Osteocyte (in vitro differentiated cells): ENCODE results near the gene FAM83B. TPM values are rescaled to one million over a fixed set of nuclear protein-coding genes. Genes with fewer than 3 reads are reported as not detected.
"Not testable (repeated sequence)": the region's sequence is repeated elsewhere in the genome, so short reads cannot be mapped to it uniquely, and the experiment has no call there.

ENCODE experiments used
- DNase-seq: peaks from one replicate; pipeline ENCODE4 v3.0.0; 2021; ENCODE audit warnings: mixed read lengths; ENCODE audit not compliant: unreplicated experiment; ENCODE audit errors: extremely low spot score
- H3K27ac Mint-ChIP-seq: one replicate; pipeline ENCODE4 v1.8.0; 2021; ENCODE audit warnings: mild to moderate bottlenecking, mixed read lengths; ENCODE audit not compliant: unreplicated experiment
- H3K27me3 Mint-ChIP-seq: one replicate; pipeline ENCODE4 v1.8.0; 2021; ENCODE audit warnings: mixed read lengths; ENCODE audit not compliant: unreplicated experiment
- H3K36me3 Mint-ChIP-seq: one replicate; pipeline ENCODE4 v1.8.0; 2021; ENCODE audit warnings: mixed read lengths; ENCODE audit not compliant: unreplicated experiment
- H3K4me1 Mint-ChIP-seq: one replicate; pipeline ENCODE4 v1.8.0; 2021; ENCODE audit warnings: mixed read lengths; ENCODE audit not compliant: unreplicated experiment
- H3K4me3 Mint-ChIP-seq: one replicate; pipeline ENCODE4 v1.8.0; 2021; ENCODE audit warnings: mild to moderate bottlenecking, moderate library complexity, mixed read lengths; ENCODE audit not compliant: unreplicated experiment
- H3K9me3 Mint-ChIP-seq: one replicate; pipeline ENCODE4 v1.8.0; 2021; ENCODE audit warnings: mixed read lengths; ENCODE audit not compliant: unreplicated experiment
- total RNA-seq: library from RNA; stranded (reverse); gene quantifications from 2 replicates; pipeline ENCODE4 v1.2.1, GENCODE V29; 2021
- TF ChIP-seq, protein P1 (sequence below): fragments of 200-600 bp; sonication (generic); IDR thresholded peaks from 2 replicates; pipeline ENCODE4 v1.5.0; 2021; ENCODE audit warnings: antibody characterized with exemption, mild to moderate bottlenecking, moderate library complexity

Gene FAM83B
- total RNA-seq, 1 donor from 2014 or later = 0.64 TPM

DNA sequence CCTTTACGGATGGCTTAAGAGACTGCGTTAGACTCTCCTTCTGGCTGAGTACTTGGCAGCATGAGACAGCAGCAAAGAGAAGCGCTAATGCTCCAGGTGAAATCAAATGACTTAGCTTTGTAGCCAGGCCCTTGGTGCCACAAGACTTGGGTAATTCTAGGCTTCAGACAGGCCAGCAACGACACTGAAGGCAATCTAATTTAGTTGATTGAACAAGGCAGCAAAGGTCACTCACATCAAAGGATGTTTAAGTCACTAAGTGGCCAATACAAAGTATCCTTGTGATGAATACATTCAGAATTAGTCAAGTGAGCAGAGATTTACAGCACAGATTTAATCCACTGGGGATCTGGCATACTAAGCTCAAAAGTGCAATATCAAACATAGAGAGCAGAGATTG is 113.2 kb downstream of the FAM83B start:
- TF ChIP-seq, protein P1, sequence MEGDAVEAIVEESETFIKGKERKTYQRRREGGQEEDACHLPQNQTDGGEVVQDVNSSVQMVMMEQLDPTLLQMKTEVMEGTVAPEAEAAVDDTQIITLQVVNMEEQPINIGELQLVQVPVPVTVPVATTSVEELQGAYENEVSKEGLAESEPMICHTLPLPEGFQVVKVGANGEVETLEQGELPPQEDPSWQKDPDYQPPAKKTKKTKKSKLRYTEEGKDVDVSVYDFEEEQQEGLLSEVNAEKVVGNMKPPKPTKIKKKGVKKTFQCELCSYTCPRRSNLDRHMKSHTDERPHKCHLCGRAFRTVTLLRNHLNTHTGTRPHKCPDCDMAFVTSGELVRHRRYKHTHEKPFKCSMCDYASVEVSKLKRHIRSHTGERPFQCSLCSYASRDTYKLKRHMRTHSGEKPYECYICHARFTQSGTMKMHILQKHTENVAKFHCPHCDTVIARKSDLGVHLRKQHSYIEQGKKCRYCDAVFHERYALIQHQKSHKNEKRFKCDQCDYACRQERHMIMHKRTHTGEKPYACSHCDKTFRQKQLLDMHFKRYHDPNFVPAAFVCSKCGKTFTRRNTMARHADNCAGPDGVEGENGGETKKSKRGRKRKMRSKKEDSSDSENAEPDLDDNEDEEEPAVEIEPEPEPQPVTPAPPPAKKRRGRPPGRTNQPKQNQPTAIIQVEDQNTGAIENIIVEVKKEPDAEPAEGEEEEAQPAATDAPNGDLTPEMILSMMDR = no peak
- H3K4me3 Mint-ChIP-seq = no peak overlapping the region
- no peak for DNase-seq
- H3K27me3 Mint-ChIP-seq = peaks cover 2% of the 10 kb centered on the region
- H3K27ac Mint-ChIP-seq = no peak overlapping the region
- H3K4me1 Mint-ChIP-seq = no peaks in the 10 kb centered on the region
- H3K36me3 Mint-ChIP-seq = no peaks in the 10 kb centered on the region
- H3K9me3 Mint-ChIP-seq = peaks cover 3% of the 10 kb centered on the region

DNA sequence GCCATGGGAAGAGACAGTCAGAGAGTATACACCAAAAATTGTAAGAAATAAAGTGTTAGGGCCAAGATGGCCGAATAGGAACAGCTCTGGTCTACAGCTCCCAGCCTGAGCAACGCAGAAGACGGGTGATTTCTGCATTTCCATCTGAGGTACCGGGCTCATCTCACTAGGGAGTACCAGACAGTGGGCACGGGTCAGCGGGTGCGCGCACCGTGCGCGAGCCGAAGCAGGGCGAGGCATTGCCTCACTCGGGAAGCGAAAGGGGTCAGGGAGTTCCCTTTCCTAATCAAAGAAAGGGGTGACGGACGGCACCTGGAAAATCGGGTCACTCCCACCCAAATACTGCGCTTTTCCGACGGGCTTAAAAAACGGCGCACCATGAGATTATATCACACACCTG is 114.8 kb downstream of the FAM83B start:
- peak overlapping the region; percentile 59 for H3K4me3 Mint-ChIP-seq
- H3K27me3 Mint-ChIP-seq = not testable (repeated sequence)

DNA sequence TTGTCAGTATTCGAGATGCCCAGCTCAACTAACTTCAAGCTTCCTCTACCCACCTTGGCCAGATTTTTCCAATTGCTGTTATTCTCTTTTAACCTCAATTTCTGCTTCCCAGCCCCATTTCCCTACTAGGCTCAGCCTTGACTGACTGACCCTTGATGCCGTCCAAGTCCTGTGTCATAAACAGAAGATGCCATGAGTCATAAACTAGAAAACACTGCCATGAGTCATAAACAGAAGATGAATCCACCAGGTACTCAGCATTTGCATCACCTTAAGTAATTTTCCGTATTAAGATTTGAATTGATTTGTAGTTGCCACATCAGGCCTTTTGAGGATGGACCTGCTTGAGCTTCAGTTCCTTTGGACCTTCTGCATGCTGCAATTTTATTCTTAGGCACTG is 123.8 kb downstream of the FAM83B start:
- Mint-ChIP-seq H3K27ac (no peak overlapping the region), H3K9me3 (no peaks in the 10 kb centered on the region), H3K36me3 (no peaks in the 10 kb centered on the region), H3K4me3 (no peak overlapping the region), H3K27me3 (peaks cover 2% of the 10 kb centered on the region), H3K4me1 (peaks cover 9% of the 10 kb centered on the region)
- TF ChIP-seq, protein P1 = no peak
- no peak for DNase-seq

More for the DNA sequence above, 114.8 kb downstream of the FAM83B start:
- not testable (repeated sequence) for H3K9me3 Mint-ChIP-seq, DNase-seq, H3K36me3 Mint-ChIP-seq, H3K27ac Mint-ChIP-seq, H3K4me1 Mint-ChIP-seq

DNA sequence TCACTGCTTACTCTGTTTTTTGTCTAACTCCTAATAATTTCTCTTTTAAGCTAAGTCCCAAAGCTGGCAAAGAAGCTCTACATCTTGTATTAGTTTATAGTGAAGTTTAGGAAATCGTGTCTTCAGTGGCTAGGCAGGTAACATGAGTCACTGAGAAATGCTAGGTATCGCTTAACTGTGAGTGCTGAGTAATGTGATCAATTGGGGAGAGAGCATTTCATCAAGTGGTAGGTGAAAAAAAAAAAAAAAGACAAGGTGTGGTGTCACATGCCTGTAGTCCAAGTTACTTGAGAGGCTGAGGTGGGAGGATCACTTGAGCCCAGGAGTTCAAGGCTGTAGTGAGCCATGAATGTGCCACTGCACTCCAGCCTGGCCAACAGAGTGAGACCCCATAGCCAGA is 125.3 kb downstream of the FAM83B start:
- TF ChIP-seq, protein P1 = no peak
- H3K9me3 Mint-ChIP-seq = no peaks in the 10 kb centered on the region

DNA sequence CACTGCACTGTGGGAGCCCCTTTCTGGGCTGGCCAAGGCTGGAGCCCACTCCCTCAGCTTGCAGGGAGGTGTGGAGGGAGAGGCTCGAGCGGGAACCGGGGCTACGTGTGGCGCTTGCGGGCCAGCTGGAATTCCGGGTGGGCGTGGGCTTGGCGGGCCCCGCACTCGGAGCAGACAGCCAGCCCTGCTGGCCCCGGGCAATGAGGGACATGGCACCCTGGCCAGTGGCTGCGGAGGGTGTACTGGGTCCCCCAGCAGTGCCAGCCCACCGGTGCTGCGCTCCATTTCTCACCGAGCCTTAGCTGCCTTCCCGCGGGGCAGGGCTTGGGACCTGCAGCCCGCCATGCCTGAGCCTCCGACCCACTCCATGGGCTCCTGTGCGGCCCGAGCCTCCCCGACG is 132.6 kb downstream of the FAM83B start:
- not testable (repeated sequence) for H3K4me1 Mint-ChIP-seq, H3K27me3 Mint-ChIP-seq, H3K4me3 Mint-ChIP-seq, H3K36me3 Mint-ChIP-seq, H3K27ac Mint-ChIP-seq, DNase-seq, H3K9me3 Mint-ChIP-seq

More for the DNA sequence above, 125.3 kb downstream of the FAM83B start:
- no peak overlapping the region for H3K4me3 Mint-ChIP-seq
- no peak overlapping the region for H3K27ac Mint-ChIP-seq
- H3K4me1 Mint-ChIP-seq = peaks cover 9% of the 10 kb centered on the region
- peaks cover 6% of the 10 kb centered on the region for H3K27me3 Mint-ChIP-seq
- no peaks in the 10 kb centered on the region for H3K36me3 Mint-ChIP-seq
- no peak for DNase-seq

DNA sequence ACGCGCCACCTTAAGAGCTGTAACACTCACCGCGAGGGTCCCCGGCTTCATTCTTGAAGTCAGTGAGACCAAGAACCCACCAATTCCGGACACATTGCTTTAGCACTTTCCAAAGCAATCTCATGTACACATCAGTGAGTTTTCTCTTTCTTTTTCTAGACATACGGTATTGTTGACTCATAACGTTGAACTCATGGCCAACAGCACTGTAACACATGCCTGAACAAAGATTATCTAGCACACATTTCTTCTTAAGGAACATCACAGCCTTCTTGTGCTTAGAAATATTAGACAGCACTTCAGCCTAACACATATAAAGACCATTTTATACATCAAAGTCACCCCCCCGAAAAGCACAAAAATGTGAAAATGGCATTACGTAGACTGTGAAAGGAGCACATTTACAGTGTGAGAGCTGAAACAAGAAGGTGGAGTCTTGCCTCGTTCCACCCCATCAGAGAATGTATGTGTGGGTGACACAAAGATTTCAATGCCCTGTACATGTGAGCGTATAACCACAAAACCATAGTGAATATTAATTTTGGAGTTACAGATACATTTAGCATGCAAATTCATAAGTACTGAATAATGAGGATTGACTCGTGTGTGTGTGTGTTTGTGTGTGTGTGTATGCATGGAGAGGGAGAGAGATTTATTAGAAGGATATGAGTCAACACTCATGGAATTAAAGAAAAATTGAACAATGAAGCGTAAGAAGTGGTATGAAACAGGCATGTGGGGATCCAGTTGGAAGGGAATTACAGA is 134.1 kb downstream of the FAM83B start:
- Mint-ChIP-seq H3K4me1 (no peaks in the 10 kb centered on the region), H3K27ac (no peak overlapping the region), H3K36me3 (peaks cover 2% of the 10 kb centered on the region), H3K4me3 (no peak overlapping the region), H3K27me3 (peaks cover 3% of the 10 kb centered on the region), H3K9me3 (peaks cover 4% of the 10 kb centered on the region)
- DNase-seq = no peak
- TF ChIP-seq, protein P1 = no peak
